ENCODE measurements around the gene ELK4.
"Not testable (repeated sequence)": the region's sequence is repeated elsewhere in the genome, so short reads cannot be mapped to it uniquely, and the experiment has no call there.

The ELK4 gene

DNA sequence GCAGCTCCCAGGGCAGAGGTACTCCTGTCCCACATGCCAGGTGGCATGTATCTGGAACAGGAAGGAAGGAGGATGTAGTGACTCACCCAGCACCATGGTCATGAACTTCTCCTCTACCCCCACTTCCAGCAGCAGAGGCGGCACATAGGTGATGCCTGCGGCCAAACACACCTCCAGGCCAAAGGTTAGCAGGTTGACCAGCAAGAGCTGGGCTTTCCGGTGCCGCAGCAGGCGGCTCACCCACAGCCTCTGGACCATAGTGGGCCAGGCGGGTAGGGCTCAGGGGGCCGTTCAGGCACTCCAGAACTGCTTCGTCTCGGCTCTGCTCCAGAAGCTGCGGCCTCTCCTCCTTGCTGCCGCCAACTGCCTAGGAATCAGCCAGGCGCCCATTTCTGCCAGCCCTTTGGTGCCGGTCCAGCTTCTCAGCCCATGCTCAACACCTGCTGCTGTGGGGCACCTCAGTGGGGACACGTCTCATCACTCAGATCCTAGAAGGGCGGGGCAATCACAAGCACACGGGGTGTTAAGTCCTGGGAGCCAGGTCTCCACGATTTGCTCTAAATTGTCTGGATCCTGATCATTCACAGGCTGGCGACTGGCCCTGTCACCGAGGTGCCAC lies 32.7 kb upstream of the ELK4 start:
- no peak for DNase-seq

DNA sequence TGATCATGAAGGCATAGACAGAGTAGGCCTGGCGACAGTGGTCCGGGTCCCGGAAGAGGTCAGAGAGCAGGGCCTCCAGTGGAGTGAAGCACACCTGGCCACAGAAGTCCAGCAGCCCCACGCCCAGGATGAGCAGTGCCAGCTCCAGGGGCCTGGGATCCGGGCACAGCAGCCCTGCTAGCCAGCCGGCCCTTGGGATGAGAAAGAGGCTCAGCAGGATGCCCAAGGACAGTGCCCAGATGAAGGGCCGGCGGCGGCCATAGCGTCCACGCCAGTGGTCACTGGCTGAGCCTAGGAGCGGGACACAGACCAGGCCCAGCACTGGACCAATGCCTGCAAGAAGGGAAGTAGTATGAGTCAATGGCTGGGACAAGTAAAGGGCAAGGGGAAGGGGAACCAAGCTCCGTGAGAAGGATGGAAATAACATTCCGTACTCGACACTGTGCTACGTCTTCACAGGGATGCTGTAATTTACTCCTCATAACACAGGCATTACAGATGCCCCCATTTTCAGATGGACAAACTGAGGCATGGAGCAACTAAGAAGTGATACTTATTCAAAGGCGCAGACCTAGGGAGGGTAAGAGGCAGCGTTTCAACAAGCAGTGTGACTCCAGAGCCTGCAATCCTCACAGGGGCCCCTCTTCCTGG lies 31.6 kb upstream of the ELK4 start:
- no peak for DNase-seq

- no peak for DNase-seq
These were observed 31.0 kb upstream of the ELK4 start for GRCh38 chr1:205662791-205663190.

- DNase-seq: no peak
These were observed 30.4 kb upstream of the ELK4 start for GRCh38 chr1:205662135-205662738.

GRCh38 chr1:205661429-205662134 lies 29.8 kb upstream of the ELK4 start:
- DNase-seq: no peak

GRCh38 chr1:205660361-205660760 lies 28.6 kb upstream of the ELK4 start:
- no peak for DNase-seq

DNA sequence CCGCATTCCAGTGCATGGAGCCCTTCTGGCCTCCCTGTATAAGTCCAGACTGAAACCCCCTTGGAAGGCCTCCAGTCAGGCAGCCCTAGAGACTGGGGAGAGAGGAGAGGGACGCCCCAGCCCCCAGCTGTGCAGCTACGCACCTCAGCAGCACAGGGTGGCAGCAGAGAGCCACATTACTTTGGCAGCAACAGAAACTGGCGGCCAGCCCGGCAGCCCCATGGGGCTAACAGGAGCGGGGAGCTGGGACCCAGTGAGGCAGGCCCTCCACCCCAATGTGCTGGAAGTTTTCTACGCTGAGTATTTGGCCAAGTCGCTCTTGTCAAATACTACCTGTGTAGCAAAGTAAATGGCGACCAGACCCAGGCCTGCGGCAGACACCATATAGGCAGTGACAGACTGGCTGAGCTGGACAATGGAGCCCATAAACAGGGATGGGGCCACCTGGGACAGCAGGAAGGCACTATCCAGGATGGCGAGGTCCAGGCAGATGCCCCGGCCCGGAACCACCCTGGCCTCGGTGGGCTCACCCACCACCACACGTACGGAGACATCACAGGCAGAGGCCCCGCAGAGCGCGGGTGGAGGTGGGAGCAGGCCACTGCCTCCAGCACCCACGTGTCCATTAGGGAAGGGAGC lies 27.3 kb upstream of the ELK4 start:
- peak; percentile 70 to 77 for DNase-seq

- DNase-seq: no peak
These were observed 24.4 kb upstream of the ELK4 start for GRCh38 chr1:205656236-205656635.

GRCh38 chr1:205652984-205653383 lies 21.2 kb upstream of the ELK4 start:
- no peak for DNase-seq

- no peak for DNase-seq
These were observed 18.4 kb upstream of the ELK4 start for GRCh38 chr1:205650241-205650640.

DNA sequence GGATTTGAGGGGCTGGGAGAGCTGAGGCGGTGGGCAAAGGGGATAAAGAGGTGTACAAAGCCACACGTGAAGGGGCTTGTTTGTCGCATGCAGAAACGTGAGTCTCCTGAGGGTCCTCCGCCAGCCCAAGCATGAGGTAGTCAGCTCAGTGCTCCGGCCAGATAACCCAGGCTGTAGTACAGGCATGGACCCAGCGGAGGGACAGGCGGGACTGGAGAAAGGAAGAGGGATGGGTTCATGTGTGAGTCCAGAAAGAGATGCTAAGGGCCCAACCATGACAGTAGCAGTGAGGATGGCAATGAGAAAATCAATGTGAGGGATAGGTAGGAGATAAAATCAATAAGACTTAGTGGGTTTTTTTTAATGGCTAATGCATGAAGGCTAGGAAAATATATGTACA lies 13.7 kb upstream of the ELK4 start:
- DNase-seq: no peak

GRCh38 chr1:205642679-205643307 lies 11.0 kb upstream of the ELK4 start:
- DNase-seq: no peak

- no peak for DNase-seq
These were observed 7.8 kb upstream of the ELK4 start for GRCh38 chr1:205639567-205639966.

- DNase-seq: no peak
These were observed 6.2 kb upstream of the ELK4 start for GRCh38 chr1:205637854-205638468.

- no peak for DNase-seq
These were observed 4.9 kb upstream of the ELK4 start for GRCh38 chr1:205636732-205637131.

GRCh38 chr1:205636138-205636530 lies 4.3 kb upstream of the ELK4 start:
- DNase-seq: not testable (repeated sequence)

DNA sequence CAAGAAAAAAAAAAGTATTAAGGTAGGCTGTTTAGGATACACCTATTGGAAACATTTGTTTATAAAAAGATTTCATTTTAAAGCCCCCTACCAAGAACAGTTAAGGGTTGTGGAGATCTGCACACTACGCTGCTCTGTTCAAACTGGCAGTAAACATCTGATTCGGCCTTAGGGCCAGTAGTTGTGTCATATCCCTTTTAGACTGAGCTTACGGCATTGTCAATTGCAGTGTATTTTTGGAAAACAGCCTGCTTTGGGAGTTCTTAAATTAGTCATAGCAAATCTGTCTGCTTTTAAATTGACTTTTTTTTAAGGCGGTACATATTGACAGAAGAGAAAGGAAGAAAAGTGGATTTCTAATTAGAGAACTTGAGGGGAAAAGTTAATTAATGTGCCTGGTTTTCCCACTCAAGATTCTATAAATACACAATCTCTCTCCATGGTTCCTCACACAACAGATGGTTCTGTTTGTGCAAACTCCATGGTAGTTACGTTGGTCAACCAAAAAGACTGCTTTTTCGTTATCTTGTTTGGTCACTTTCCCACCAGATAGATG lies 1.7 kb upstream of the ELK4 start:
- no peak for DNase-seq

GRCh38 chr1:205632669-205633169 lies 908 bp upstream of the ELK4 start:
- DNase-seq: no peak

DNA sequence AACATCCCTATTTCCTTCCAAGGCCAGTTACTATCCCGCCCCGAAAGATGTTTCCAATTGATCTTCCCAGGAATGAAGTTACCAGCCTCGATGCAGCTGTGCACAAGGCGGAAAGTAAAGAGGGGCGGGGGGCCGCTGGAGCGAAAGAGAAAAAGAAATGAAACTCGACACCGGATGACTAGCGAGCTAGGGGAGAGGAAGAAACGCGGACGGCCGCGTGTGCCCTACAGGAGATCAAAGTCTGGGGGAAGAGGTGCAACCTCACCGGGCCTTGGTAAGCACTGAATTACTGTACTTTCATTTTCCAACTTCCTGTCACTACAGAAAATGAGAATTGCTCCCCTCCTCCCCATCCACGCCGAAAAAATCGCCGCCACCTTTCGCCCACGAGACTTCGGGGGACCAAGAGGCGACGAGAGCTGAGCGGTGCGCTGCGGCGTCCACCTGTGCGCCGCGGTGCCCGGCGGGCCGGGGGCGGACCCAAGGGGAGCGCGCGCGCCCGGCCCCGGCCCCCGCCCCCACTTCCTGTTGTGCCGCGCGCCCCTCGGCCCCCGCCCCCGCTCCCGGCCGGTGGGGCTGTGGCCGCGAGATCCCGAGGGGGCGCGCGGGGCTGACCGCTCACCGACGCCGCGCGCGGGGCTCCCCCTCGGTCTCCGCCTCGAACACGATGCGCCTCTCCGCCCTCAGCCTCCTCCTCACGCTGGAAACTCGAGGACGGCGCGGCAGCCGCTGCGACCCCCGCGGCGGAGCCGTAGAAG lies 622 bp downstream of the ELK4 start:
- peak; percentile 90 to 91 for DNase-seq

GRCh38 chr1:205630651-205631009 lies 1.2 kb downstream of the ELK4 start:
- no peak for DNase-seq

GRCh38 chr1:205630241-205630640 lies 1.6 kb downstream of the ELK4 start:
- peak in 1 of 2 donors; percentile 49 for DNase-seq

All from CD4-positive, alpha-beta T cell treated with Interferon alpha-2 for 1 hour (primary cell).